Osteoblast (primary cell): Measurements from ENCODE around the gene MTF2. TPM values are rescaled to one million over a fixed set of nuclear protein-coding genes. Genes with fewer than 3 reads are reported as not detected.

Source experiments
- DNase-seq: peaks from one replicate; pipeline ENCODE4 v3.0.0; 2011; ENCODE audit warnings: low spot score, mixed read lengths; ENCODE audit not compliant: insufficient read length; ENCODE audit errors: missing footprints
- H2AFZ ChIP-seq: 2 replicates; pipeline ENCODE4 v1.6.0; 2011; ENCODE audit warnings: mild to moderate bottlenecking, low read length
- H3K27ac ChIP-seq: 2 replicates; pipeline ENCODE4 v1.5.1; 2011; ENCODE audit warnings: mild to moderate bottlenecking, low read depth, low read length, moderate library complexity
- H3K27me3 ChIP-seq: 2 replicates; pipeline ENCODE4 v1.6.0; 2012; ENCODE audit warnings: mild to moderate bottlenecking, control low read depth, inconsistent platforms, low read length, moderate library complexity; ENCODE audit not compliant: insufficient read depth
- H3K36me3 ChIP-seq: 2 replicates; pipeline ENCODE4 v1.5.1; 2011; ENCODE audit warnings: mild to moderate bottlenecking, low read length, control low read depth, moderate library complexity; ENCODE audit not compliant: insufficient read depth
- H3K4me1 ChIP-seq: 2 replicates; pipeline ENCODE4 v1.5.1; 2011; ENCODE audit warnings: mild to moderate bottlenecking, low read length, control low read depth, moderate library complexity; ENCODE audit not compliant: insufficient read depth
- H3K4me2 ChIP-seq: 2 replicates; pipeline ENCODE4 v1.6.0; 2011; ENCODE audit warnings: mild to moderate bottlenecking, low read length; ENCODE audit not compliant: insufficient read depth
- H3K4me3 ChIP-seq: fragments of 200-600 bp; sonication (generic); 3 replicates; pipeline ENCODE4 v1.5.1; 2012; ENCODE audit warnings: mild to moderate bottlenecking, low read length, inconsistent platforms; ENCODE audit not compliant: insufficient read depth
- H3K79me2 ChIP-seq: 2 replicates; pipeline ENCODE4 v1.6.0; 2012; ENCODE audit warnings: mild to moderate bottlenecking, low read length, control low read depth, inconsistent platforms; ENCODE audit not compliant: insufficient read depth
- H3K9me3 ChIP-seq: 2 replicates; pipeline ENCODE4 v1.5.1; 2011; ENCODE audit warnings: low read depth, low read length, control low read depth
- H4K20me1 ChIP-seq: 2 replicates; pipeline ENCODE4 v1.6.0; 2012; ENCODE audit warnings: mild to moderate bottlenecking, low read length, control low read depth; ENCODE audit not compliant: insufficient read depth
- CTCF ChIP-seq: IDR thresholded peaks from 2 replicates; pipeline ENCODE4 v1.5.1; 2011; ENCODE audit warnings: mild to moderate bottlenecking, low read depth, low read length, moderate library complexity; ENCODE audit errors: extremely low read depth
- total RNA-seq: library from RNA; depleted of rRNA; stranded (reverse); fragments of >200 nt; gene quantifications from 2 replicates; pipeline ENCODE4 v1.2.3, GENCODE V29; 2012

The MTF2 gene
- total RNA-seq, 1 donor: 15.9 TPM

GRCh38 chr1:93111561-93111960 lies 32.5 kb downstream of the MTF2 start:
- peak overlapping the region; percentile 31 for H3K27ac ChIP-seq
- TF ChIP-seq CTCF: no peak
- peaks cover 8% of the 10 kb centered on the region for H3K36me3 ChIP-seq
- H3K4me2 ChIP-seq: peak overlapping the region; percentile 51
- peaks cover 3% of the 10 kb centered on the region for H4K20me1 ChIP-seq
- H3K27me3 ChIP-seq: no peaks in the 10 kb centered on the region
- peaks cover 45% of the 10 kb centered on the region for H3K79me2 ChIP-seq
- H3K9me3 ChIP-seq: no peaks in the 10 kb centered on the region
- H3K4me1 ChIP-seq: peaks cover 13% of the 10 kb centered on the region
- DNase-seq: peak; percentile 18
- H2AFZ ChIP-seq: peak overlapping the region; percentile 5
- no peak overlapping the region for H3K4me3 ChIP-seq

- peaks cover 13% of the 10 kb centered on the region for H3K4me1 ChIP-seq
- peaks cover 3% of the 10 kb centered on the region for H4K20me1 ChIP-seq
- DNase-seq: no peak
- peaks cover 15% of the 10 kb centered on the region for H3K36me3 ChIP-seq
- H3K27ac ChIP-seq: no peak overlapping the region
- H3K9me3 ChIP-seq: no peaks in the 10 kb centered on the region
- H3K79me2 ChIP-seq: peaks cover 29% of the 10 kb centered on the region
- no peaks in the 10 kb centered on the region for H3K27me3 ChIP-seq
- no peak overlapping the region for H2AFZ ChIP-seq
- no peak for TF ChIP-seq CTCF
- H3K4me2 ChIP-seq: no peak overlapping the region
- H3K4me3 ChIP-seq: no peak overlapping the region
Observed at GRCh38 chr1:93113127-93113526, 34.0 kb downstream of the MTF2 start.

- peaks cover 13% of the 10 kb centered on the region for H3K4me1 ChIP-seq
- H3K27me3 ChIP-seq: no peaks in the 10 kb centered on the region
- peak overlapping the region; percentile 4 for H3K27ac ChIP-seq
- no peak overlapping the region for H2AFZ ChIP-seq
- H3K4me3 ChIP-seq: no peak overlapping the region
- no peak for TF ChIP-seq CTCF
- H3K79me2 ChIP-seq: peaks cover 17% of the 10 kb centered on the region
- peak overlapping the region; percentile 21 for H3K4me2 ChIP-seq
- DNase-seq: peak; percentile 56
- H3K36me3 ChIP-seq: peaks cover 21% of the 10 kb centered on the region
- H4K20me1 ChIP-seq: peaks cover 3% of the 10 kb centered on the region
- no peaks in the 10 kb centered on the region for H3K9me3 ChIP-seq
Observed at GRCh38 chr1:93114391-93114790, 35.3 kb downstream of the MTF2 start.

- DNase-seq: no peak
- Histone ChIP-seq H3K9me3 (no peaks in the 10 kb centered on the region), H3K4me3 (no peak overlapping the region), H3K4me1 (no peaks in the 10 kb centered on the region), H2AFZ (no peak overlapping the region), H4K20me1 (no peaks in the 10 kb centered on the region), H3K36me3 (peaks cover 27% of the 10 kb centered on the region), H3K27ac (no peak overlapping the region), H3K27me3 (no peaks in the 10 kb centered on the region), H3K79me2 (no peaks in the 10 kb centered on the region), H3K4me2 (no peak overlapping the region)
- TF ChIP-seq CTCF: no peak
Observed at GRCh38 chr1:93120614-93121013, 41.5 kb downstream of the MTF2 start.
